CD4-positive, alpha-beta T cell treated with Interleukin-10 for 1 hour (primary cell): ENCODE measurements around the gene GLI2.

Experiments
- DNase-seq: peaks from one replicate; pipeline ENCODE4 v3.0.0-alpha.2; 2020

The GLI2 gene

DNA sequence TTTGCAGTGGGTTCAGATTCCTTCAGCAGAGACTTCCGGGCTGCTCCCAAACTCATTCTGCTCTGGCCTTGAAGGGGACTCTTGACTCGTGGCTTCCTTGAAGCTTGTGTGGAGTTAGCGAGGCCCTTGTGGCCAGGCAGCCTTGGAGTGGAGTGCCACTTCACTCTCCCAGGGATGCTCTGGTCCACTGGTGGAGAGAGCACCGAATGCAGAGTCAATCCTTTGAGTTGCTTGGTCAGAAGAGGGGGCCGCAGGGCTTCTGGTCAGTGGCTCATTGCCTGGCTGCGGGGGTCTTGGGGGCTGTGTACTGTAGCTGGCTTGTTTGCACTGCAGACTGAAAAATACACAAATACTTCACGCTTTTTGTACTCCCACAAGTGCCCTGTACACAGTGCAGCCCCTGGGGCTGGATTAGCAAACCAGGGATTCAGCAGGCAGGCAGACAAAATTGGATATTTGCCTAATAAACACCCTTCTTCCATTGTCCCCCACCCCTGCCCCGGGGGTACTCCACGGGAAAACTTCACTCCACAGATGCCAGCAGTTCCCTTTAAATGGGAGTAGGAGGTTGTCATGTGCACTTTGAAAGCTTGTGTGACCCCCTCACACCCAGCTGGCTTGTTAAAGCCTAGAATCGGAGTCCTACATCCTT, 3.2 kb downstream of the GLI2 start:
- DNase-seq = no peak

DNA sequence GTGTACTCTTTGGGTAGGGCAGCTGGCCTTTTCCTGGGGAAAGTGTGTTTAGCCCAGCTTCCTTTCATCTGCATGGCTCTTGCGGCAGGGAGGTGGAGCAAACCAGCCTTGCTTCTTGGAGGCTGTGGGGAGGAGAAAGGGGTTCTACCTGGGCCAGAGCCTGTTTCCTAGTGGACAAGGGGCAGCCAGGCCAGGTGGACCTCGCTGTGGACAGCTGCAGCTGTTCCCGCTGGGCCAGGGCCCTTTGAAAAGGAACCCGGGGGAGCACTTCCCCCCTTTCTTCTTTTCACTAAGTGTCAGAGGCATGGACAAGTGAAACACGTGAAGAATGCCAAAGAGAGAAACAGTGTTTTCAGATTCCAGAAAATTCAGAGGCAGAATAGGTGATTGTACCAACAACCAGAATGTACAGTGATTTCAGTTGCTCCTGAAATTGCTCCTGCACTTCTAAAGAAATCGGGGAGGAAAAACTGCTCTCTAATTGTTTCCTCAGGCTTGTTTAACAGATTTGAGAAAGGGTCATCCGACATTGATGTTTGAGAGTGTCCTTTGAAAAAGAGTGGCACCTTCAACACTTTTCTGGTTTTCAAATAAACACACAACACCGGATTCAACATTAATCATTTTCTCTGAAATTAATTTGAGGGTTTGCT, 3.9 kb downstream of the GLI2 start:
- no peak for DNase-seq

DNA sequence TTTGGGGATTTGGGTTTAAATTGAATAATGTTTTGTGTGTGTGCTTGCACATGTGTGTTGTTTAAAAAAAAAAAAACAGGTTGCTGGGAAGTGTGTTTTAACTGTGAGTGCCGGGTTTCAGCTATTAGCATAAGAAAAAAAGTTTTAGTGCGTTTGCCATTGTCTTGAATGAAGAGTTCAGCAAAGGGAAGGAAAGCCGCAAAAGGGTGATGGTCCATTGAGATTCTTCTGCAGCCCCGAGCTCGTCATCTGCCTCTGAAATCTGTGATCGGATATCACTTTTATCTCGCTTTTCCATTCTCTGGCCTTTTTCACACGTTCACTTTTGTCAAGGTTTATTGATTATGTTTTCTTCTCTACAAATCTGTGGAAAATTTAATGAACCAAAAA, 4.7 kb downstream of the GLI2 start:
- DNase-seq = no peak

DNA sequence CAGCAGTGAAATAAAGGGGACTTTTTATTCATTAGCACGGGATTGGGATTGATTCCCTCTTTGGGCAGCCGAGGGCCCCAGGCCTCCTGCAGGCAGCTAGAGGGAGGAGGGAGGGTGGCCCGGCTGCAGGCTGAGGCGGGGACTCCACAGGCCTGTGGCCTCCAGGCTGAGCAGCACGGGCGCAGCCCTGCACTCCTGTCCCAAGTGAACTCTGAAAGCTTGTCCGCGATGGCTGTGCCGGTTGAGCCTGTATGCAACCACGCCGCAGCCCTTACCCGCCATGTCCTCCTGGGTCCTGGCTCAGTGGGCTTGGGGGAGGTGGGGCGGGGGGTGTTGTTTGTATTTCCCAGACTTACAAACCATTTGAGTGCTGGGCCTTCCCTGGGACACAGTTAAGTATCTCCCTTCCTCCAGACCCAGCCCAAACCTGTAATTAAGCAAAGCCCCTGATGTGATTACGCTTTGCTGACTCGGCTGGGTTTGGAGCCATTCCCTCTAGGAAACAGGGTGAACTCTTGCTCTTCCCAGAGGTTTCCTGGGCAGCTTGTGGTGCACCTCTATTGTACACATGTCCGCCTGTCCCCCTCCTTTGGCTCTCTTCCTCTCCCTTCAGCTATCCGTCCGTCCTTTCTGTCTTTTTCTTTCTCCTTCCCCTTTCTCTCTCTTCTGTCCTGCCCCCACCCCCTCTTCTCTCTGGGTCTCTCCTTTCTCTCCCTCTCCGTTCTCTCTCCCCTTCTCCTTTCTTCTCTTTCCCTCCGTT, 5.3 kb downstream of the GLI2 start:
- DNase-seq = no peak

DNA sequence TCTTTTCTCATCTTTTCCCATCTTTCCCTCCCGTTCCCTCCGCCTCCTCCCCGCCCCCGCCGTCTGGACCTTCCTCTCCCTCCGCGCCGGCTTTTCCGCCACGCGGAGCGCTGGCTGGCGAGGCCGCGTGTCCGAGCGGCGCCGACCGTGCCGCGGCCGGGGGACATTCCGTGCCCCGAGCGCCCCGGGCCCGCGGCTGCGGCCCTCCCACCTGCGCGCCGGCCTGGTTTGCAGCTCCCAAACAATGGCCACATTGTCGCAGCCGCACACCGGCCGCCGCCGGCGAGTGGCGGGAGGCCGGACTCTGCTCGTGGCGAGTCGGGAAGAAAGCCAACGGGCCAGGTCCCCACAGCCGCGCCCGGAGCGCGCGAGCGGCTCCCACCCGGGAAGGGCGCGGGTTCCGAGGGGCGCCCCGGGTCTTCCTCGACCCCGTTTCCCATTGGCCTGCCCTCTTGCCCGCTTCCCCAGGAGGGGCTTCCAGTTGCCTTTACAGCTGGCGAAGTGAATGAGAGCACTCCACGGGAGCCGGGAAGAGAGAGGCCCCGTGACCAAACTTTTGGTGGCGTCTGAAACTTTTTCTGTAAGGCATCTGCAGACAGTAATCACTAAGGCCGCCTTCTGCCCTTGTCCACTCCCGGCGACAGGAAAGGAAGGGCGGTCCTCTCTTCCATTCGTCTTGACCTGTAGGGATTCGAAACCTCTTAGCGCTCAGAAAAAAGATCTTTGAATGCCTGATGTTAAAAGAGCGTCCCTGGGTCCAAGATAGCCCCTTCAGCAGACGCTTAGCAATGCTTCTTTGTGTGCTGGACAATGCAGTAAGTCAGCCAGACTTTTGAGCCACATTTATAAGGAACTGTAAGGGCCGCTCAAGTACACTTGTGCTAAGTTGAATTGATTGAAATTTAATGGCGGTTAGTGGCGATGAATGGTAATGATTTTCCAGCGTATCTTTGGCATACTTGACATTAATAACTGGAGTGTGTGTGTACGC, 6.2 kb downstream of the GLI2 start:
- no peak for DNase-seq

DNA sequence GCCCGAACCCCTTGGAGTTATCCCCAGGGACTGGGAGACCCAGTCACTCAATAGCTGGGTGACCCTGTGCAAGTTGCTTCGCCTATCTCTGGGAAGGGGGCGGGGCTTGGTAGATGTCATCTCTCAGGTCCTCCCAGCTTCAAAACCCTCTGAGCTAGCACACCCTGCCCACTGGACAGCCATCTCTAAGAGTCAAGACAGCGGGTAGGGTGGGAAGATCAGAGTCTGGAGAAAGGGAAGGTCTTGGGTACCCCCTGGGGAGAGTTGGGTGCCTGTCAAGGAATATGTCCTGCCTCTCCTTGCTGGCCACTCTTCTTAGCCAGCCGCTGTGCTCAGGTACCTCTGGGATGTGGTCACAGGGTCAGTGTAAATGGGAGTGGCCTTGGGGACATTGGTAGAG, 8.0 kb downstream of the GLI2 start:
- DNase-seq = no peak

DNA sequence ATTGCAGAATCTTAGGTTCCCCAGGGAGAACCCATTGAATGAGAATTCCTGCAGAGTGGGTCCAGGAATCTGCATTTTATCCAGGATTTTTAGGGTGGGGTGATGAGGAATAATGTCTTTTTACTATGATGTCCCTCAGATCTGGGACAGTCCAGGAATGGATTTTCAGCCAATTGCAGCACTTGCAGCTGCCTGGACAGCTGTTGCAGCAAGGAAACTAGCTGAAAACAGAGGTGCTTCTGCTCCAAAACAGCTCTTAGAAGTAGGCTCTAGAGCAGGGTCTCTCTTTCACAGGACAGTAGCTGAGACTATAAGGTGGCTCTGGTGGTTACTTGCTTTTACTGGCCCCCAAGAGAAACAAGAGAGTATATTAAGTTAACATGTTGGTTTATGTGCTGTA, 9.1 kb downstream of the GLI2 start:
- no peak for DNase-seq

DNA sequence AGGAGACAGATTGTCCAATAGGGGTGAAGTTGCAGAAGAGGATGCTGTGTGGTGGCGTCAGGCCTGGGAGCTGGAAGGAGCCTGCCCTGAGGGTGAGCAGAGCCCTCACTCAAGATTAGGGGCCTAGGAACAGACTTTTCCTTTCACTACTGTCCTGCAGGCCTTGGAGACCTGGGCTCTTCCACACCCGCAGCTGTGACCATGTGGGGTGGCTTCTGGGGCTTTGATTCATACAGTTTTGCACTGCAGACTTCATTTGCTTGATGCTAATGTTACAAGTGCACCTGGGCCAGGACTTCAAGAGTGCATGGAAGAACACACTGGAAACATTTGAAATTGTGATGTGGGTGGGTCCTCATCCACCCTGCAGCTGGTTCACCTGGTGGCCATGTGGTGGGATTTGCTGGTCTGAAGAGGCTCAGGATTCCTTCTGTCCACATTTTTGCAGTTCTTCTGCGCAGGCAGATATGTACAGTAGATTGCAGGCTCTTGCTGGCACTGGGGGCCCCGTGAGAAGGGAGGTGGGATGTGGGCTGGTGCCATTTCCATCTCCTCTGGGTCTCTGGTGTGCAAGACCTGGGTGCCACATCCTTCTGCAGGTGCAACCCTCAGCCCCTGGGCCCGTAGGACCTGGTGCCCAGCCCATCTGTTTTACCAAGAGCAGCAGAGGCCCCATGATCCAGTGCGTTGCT, 9.9 kb downstream of the GLI2 start:
- DNase-seq = no peak

DNA sequence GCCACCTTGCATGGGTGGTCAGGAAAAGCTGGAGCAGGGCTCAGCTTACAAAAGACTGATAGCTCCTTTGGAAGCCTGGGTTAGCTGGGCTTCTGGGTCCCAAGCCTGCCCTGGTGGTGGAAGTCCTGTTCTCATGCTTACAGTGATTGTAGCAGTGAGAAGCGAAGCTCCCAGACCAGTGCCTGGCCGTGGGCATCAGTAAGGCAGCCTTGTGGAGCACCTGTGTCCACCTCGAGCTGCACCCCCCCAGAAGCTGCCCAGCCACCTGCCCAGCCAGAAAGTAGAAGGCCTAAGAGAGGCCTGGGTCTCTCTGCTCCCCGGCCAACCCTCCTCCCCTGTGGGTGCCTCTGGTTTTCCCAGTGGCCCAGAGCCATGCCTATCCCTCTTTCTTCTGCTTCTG, 10.5 kb downstream of the GLI2 start:
- no peak for DNase-seq

DNA sequence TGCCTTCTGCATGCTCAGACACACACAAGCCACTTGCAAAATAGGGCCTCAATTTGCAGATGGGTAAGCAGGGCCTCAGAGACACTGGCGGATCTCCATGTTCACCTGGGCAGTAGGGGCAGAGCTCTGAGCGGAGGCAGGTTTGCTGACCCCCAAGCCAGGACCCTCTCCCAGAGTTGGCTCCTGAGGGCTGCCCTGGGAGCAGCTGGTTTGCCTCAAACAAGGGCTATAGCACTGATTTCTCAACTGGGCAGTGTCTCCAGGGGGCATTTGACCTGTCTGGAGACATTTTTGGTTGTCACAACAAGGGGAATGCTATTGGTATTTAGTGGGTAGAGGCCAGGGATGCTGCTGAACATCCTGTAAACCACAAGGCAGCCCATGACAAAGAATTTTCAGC, 11.6 kb downstream of the GLI2 start:
- no peak for DNase-seq

DNA sequence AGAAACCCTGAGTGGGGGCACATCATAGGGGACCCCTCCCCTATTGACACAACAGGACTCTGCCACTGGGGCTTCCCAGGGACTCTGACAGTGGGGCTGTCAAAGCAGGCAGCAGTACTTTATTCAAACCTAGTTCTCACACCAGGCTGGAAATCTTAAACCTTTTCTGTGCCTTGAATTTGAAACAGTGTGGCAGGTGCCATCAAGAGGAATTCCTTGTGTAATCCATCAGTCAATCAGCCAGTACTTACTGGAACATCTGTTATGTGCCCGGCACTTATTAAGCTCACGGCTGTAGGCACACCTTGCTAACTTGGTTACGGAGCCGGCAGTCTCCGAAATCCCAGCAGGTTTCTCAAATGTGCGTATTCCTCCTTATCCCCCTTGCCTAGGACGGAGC, 12.0 kb downstream of the GLI2 start:
- no peak for DNase-seq

DNA sequence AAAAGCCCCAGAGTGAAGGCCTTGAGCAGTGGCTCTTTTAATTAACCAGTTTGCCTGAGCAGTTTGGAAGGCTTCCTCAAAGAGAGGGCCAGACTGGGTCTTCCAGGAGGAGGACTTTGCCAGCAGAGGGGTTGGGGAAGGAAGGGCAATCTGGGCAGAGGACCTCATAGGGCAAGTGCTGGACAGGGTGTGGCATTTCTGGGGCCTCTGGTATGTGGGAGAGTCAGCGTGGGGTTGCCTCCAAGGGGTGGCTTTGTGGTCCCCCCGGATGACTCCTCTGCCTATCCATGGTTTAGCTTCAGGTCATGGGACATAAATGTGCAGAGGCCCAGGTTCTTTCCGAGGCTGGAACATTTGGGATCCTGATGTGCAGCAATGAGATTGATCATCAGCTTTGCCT, 12.6 kb downstream of the GLI2 start:
- no peak for DNase-seq

DNA sequence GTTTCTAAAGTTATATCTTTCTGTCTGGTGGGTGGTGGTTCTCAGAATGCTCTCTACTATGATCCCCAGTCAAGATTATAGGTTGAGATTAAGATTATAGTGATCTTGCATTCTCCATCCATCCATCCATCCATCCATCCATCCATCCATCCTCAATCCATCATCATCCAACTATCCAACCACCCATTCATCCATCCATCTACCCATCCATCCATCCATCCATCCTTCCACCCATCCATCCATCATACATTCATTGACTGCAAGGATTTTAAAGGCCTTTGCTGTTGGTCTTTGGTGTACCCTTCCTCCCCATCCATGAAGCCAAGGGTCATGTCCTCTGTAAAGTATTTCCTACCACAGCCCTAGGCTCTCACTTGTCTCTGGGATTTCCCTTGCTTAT, 13.1 kb downstream of the GLI2 start:
- DNase-seq = no peak

DNA sequence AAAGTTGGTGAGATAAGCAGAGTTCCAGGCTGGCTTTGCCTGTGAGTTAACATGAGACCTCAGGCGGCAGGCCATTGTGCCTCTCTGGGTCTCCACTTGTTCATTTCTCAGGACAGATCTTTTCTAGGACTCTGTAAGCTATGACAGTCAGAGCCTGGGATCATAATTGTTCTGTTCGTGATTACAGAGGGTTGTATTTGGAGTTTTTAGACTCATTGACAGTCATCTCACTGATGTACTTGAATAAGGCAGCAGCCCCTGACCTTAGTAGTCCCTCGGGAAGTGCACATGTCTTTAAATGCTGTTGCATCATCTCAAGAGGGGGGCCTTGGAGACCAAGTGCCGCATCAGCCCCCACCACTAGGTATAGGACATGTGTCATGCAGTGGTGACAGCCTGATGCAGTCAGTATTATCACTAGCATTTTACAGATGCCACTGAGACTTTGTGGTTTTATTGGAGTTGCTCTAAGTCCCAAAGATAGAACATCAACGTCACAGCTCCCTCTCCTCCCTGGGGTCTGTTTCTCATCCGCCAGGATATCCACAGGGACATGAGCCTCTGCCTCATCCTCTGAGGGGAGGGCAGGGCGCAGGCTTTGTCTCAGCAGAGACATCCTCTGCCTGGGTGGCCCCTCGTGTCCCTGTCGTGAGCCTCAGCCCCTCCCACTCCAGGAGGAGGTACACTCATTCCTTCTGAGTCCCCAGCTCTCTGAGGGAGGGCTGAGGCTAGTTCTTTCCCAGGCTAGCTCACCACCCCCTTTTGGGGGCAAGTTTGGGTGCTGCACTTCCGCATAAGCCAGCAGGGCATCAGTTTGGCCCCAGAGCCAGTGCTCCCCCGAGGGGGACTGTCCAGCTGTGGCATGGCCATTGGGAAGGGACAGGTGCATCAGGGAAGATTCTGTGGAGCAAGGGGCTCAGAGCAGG, 14.1 kb downstream of the GLI2 start:
- DNase-seq = no peak

DNA sequence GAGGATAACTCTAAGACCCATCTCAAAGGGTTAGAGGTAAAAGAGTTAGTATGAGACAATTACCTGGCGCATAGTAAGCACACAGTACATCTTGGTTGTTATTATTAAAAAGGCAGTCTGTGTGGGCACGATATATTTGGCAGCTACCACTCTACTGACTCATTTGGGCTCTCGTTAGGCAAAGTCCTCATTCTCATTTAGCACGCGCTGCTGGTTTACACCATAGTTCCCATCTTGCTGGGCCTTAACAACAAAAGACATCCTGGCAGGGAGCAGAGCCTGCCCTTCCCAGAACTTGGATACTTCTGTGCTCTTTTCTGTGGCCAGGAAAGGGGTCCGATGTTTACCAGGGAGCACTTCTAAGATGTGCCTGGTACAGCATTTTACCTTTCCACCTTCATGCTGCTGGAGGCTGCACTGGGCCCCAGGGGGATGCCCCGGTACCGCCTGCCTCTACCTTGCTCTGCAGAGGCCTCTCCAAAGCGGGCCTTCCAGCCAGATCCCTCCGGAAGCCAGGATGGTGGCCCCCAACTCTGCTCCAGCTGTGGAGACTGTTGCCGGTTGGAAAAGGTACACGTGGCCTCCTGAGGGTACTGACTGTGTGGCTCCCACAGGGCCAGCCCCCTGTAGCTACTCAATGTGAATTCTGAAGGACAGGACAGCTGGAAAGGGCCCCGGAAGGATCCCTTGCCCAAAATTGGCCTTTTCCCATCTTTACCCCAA, 15.0 kb downstream of the GLI2 start:
- no peak for DNase-seq

DNA sequence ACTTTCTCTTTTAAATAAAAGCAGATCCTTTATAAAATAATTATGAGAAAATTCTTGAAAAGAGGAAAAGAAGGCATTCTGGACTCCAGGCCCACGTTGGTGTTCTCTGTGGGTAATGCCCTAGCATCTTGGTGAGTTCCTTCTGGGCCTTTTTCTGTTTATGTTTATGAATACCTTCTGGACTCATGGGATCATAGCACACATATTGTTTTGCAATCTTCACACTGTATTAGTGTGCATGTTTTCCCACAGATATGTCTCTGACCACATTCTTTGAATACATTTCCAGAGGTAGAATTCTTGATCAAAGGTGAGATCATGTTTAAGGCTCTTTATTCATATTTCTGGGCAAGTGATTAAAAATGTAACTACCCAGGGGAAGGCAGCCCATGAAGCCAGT, 15.9 kb downstream of the GLI2 start:
- DNase-seq = no peak

DNA sequence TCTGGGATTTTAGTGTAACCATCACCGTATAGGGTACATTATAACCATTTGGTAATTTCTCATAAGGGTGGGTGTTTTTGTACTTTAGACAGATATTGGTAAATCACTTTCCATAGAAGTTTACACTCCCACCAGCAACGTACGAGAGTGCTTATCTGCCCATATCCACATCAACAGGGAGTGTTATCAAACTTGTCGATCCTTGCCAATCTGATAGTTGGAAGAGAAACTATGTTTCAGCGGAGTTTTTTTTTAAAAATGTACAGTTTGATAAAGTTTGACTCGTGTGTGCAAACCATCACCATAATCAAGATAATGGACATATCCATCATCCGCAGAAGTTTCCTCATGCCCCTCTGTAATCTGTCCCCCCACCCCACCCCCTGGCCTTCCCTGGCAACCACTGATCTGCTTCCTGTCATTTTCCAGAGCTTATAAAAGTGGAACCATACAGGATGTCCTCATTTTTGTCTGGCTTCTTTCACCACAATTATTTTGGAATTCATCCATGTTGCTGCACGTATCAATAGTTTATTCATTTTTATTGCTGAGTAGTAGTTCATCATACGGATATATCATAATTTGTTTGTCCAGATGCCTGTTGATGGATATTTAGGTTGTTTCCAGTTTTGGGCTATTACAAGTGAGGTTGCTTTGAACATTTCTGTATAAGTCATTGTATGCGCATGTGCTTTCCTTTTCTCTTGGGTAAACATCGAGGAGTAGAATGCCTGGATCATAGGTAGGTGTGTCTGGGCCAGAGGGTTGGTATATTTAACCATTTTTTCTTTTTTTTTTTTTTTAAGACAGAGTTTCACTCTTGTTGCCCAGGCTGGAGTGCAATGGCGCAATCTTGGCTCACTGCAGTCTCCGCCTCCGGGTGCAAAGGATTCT, 18.6 kb downstream of the GLI2 start:
- DNase-seq = no peak

DNA sequence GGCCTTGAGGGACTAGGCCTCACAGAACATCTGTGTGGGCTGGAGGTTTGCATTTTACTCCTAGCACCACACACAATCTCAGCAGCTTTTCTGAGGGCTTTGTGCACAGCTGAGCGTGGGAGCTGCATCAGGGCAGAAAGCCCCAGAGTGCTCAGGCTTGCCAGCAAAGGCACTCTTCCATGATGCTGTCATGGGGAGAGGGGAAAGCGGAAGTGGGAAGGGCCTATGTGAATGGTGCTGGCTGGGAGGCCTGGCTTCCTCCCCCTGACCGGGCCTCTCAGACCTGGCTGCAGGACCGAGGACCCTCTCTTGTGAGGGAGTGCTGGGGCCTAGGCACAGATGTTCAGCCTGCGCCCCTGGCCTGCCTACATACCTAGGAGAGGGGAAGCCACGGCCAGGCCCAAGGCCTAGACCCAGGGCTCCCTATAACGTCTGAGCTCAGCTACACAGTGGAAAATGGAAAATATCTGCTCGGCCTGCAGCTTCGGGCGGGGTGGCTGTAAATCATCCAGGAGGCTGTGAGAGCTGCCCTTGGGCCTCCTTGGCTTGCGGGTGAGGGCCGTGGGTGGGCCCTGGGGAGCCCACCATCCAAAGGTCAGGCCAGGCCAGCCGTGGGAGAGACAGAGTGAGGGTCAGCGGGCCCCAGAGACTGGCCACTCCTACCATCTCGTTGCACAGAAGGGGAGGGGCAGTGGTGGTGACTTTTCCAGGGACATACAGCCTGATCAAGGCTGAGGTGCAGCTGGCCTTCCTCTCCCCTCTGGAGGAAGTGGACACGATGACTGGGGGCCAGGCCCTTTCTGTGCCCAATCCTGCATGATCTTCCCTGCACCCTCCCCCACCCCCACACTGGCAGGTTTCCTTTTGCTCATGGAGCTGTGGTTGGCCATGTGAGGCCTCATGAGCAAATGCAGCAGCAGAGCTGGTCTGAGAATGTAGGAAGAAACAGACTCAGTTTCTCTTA, 22.8 kb downstream of the GLI2 start:
- no peak for DNase-seq
